Stomach (tissue), 4 donors: ENCODE measurements around the gene AGBL4.

Experiments
- CTCF ChIP-seq, 7 experiments: fragments of 450-650 bp in 4 of 7; fragments of 200-600 bp in 3 of 7; sonication (generic) in 3 of 7; IDR thresholded peaks; one replicate each; pipeline ENCODE4 v1.5.1; 2016 to 2019; ENCODE audit warnings: antibody characterized with exemption in 7 of 7, control low read depth in 2 of 7, mild to moderate bottlenecking in 1 of 7
- EP300 ChIP-seq: sonication (generic); formaldehyde crosslinking; IDR thresholded peaks from one replicate; pipeline ENCODE4 v1.6.1; 2017; ENCODE audit warnings: antibody characterized with exemption
- POLR2A ChIP-seq, 4 donors: fragments of 450-650 bp; IDR thresholded peaks; one replicate each; pipeline ENCODE4 v1.6.1; 2016; ENCODE audit warnings: antibody characterized with exemption in 4 of 4, control low read depth in 2 of 4, mild to moderate bottlenecking in 1 of 4, moderate library complexity in 1 of 4
- POLR2AphosphoS5 ChIP-seq, 3 donors: sonication (generic); formaldehyde crosslinking; IDR thresholded peaks; one replicate each; pipeline ENCODE4 v1.6.1; 2016; ENCODE audit warnings: antibody characterized with exemption in 3 of 3

- TF ChIP-seq CTCF (IDR thresholded peaks at IDR 0.05) (no peak), EP300 (no peak), POLR2AphosphoS5 (IDR thresholded peaks at IDR 0.05) (no peak), POLR2A (IDR thresholded peaks at IDR 0.05) (no peak)
These were observed 833.6 kb downstream of the AGBL4 start for GRCh38 chr1:49190138-49190537.
